H9 (cell line): Measurements from ENCODE around the gene AIFM1. TPM values are rescaled to one million over a fixed set of nuclear protein-coding genes. Genes with fewer than 3 reads are reported as not detected.

Experiments
- DNase-seq: peaks from one replicate; pipeline ENCODE4 v3.0.0-alpha.2; 2017
- H2AFZ ChIP-seq: one replicate; pipeline ENCODE4 v1.6.1; 2013; ENCODE audit warnings: mild to moderate bottlenecking, low read length, control low read depth, moderate library complexity
- H2AK5ac ChIP-seq: 2 replicates; pipeline ENCODE4 v1.6.1; 2013; ENCODE audit warnings: low read length, control low read depth, mixed read lengths; ENCODE audit not compliant: insufficient read length
- H2BK120ac ChIP-seq: one replicate; pipeline ENCODE4 v1.6.1; 2013; ENCODE audit warnings: low read depth, mild to moderate bottlenecking, low read length, control low read depth, inconsistent platforms; ENCODE audit not compliant: poor library complexity, severe bottlenecking
- H2BK12ac ChIP-seq: 2 replicates; pipeline ENCODE4 v1.6.1; 2013; ENCODE audit warnings: low read length, control low read depth, mixed read lengths, low read depth; ENCODE audit not compliant: insufficient read length
- H2BK15ac ChIP-seq: 2 replicates; pipeline ENCODE4 v1.6.1; 2013; ENCODE audit warnings: low read depth, low read length, control low read depth
- H2BK20ac ChIP-seq: one replicate; pipeline ENCODE4 v1.6.1; 2013; ENCODE audit warnings: low read depth, mild to moderate bottlenecking, low read length, control low read depth, inconsistent platforms; ENCODE audit not compliant: poor library complexity, severe bottlenecking
- H2BK5ac ChIP-seq: 2 replicates; pipeline ENCODE4 v1.6.1; 2013; ENCODE audit warnings: low read length, control low read depth, mixed read lengths; ENCODE audit not compliant: insufficient read length
- H3K14ac ChIP-seq: 2 replicates; pipeline ENCODE4 v1.6.1; 2013; ENCODE audit warnings: low read length, control low read depth; ENCODE audit not compliant: insufficient read depth
- H3K18ac ChIP-seq: 2 replicates; pipeline ENCODE4 v1.6.1; 2013; ENCODE audit warnings: low read depth, mild to moderate bottlenecking, mixed read lengths, low read length, control low read depth; ENCODE audit not compliant: insufficient read length
- H3K23ac ChIP-seq: 2 replicates; pipeline ENCODE4 v1.6.1; 2013; ENCODE audit warnings: low read length, control low read depth, mixed read lengths, low read depth; ENCODE audit not compliant: insufficient read length
- H3K23me2 ChIP-seq: 2 replicates; pipeline ENCODE4 v1.6.1; 2013; ENCODE audit warnings: low read depth, mild to moderate bottlenecking, mixed read lengths, low read length, control low read depth; ENCODE audit not compliant: insufficient read length, poor library complexity, severe bottlenecking
- H3K27ac ChIP-seq: 2 replicates; pipeline ENCODE4 v1.5.1; 2013; ENCODE audit warnings: low read length, control low read depth, mixed read lengths, low read depth; ENCODE audit not compliant: insufficient read length
- H3K27me3 ChIP-seq: 2 replicates; pipeline ENCODE4 v1.6.1; 2013; ENCODE audit warnings: low read length, control low read depth, inconsistent platforms; ENCODE audit not compliant: insufficient read depth
- H3K4ac ChIP-seq: 2 replicates; pipeline ENCODE4 v1.6.1; 2013; ENCODE audit warnings: low read depth, mild to moderate bottlenecking, control low read depth, inconsistent platforms, low read length, moderate library complexity
- H3K4me1 ChIP-seq: 2 replicates; pipeline ENCODE4 v1.6.1; 2013; ENCODE audit warnings: low read length, control low read depth, inconsistent platforms; ENCODE audit not compliant: insufficient read depth
- H3K4me2 ChIP-seq: 2 replicates; pipeline ENCODE4 v1.6.1; 2013; ENCODE audit warnings: low read length, control low read depth, mixed read lengths; ENCODE audit not compliant: insufficient read length, insufficient read depth
- H3K56ac ChIP-seq: 2 replicates; pipeline ENCODE4 v1.6.1; 2013; ENCODE audit warnings: low read depth, mild to moderate bottlenecking, mixed read lengths, low read length, control low read depth; ENCODE audit not compliant: insufficient read length
- H3K79me1 ChIP-seq: 2 replicates; pipeline ENCODE4 v1.6.1; 2013; ENCODE audit warnings: low read depth, mild to moderate bottlenecking, moderate library complexity, low read length, control low read depth, inconsistent platforms; ENCODE audit not compliant: insufficient read depth, poor library complexity, severe bottlenecking
- H3K79me2 ChIP-seq: 2 replicates; pipeline ENCODE4 v1.6.1; 2013; ENCODE audit warnings: low read length, control low read depth, inconsistent platforms; ENCODE audit not compliant: insufficient read depth
- H3K9ac ChIP-seq: 2 replicates; pipeline ENCODE4 v1.6.1; 2013; ENCODE audit warnings: low read length, control low read depth, mixed read lengths; ENCODE audit not compliant: insufficient read length; ENCODE audit errors: extremely low read depth
- H3K9me3 ChIP-seq: one replicate; pipeline ENCODE4 v1.6.1; 2013; ENCODE audit warnings: low read depth, low read length, inconsistent platforms; ENCODE audit not compliant: control insufficient read depth
- H3T11ph ChIP-seq: one replicate; pipeline ENCODE4 v1.6.1; 2013; ENCODE audit warnings: mild to moderate bottlenecking, low read length, control low read depth, inconsistent platforms
- H4K20me1 ChIP-seq: one replicate; pipeline ENCODE4 v1.6.1; 2013; ENCODE audit not compliant: control insufficient read depth, insufficient read length, insufficient read depth
- H4K5ac ChIP-seq: 2 replicates; pipeline ENCODE4 v1.6.1; 2013; ENCODE audit warnings: low read depth, mild to moderate bottlenecking, mixed read lengths, low read length, control low read depth; ENCODE audit not compliant: insufficient read length
- H4K8ac ChIP-seq: replicated peaks from 2 replicates; pipeline ENCODE4 v1.6.1; 2013; ENCODE audit warnings: low read length, control low read depth, mixed read lengths, low read depth; ENCODE audit not compliant: insufficient read length
- H4K91ac ChIP-seq: 2 replicates; pipeline ENCODE4 v1.6.1; 2013; ENCODE audit warnings: low read depth, mild to moderate bottlenecking, moderate library complexity, mixed read lengths, low read length, control low read depth; ENCODE audit not compliant: insufficient read length
- H3K27ac Mint-ChIP-seq, 3 experiments: 2 replicates in 2 of 3; 3 replicates in 1 of 3; pipeline ENCODE4 v1.8.0; 2020 to 2021; ENCODE audit warnings: mixed read lengths in 3 of 3, mild to moderate bottlenecking in 1 of 3, moderate library complexity in 1 of 3
- H3K27me3 Mint-ChIP-seq: 2 replicates; pipeline ENCODE4 v1.8.0; 2021; ENCODE audit warnings: low read depth, mild to moderate bottlenecking, moderate library complexity, mixed read lengths
- H3K36me3 Mint-ChIP-seq, 3 experiments: 2 replicates in 2 of 3; 3 replicates in 1 of 3; pipeline ENCODE4 v1.8.0; 2020 to 2021; ENCODE audit warnings: low read depth in 3 of 3, mixed read lengths in 3 of 3; ENCODE audit not compliant: insufficient read depth in 1 of 3
- H3K4me1 Mint-ChIP-seq, 2 experiments: 2 replicates each; pipeline ENCODE4 v1.8.0; 2020; ENCODE audit warnings: mixed read lengths in 2 of 2
- H3K4me3 Mint-ChIP-seq, 2 experiments: 2 replicates in 1 of 2; 3 replicates in 1 of 2; pipeline ENCODE4 v1.8.0; 2020 to 2021; ENCODE audit warnings: mild to moderate bottlenecking in 2 of 2, mixed read lengths in 2 of 2, moderate library complexity in 1 of 2
- H3K9me3 Mint-ChIP-seq, 2 experiments: 2 replicates in 1 of 2; 3 replicates in 1 of 2; pipeline ENCODE4 v1.8.0; 2020; ENCODE audit warnings: mild to moderate bottlenecking in 2 of 2, mixed read lengths in 2 of 2, moderate library complexity in 1 of 2
- WGBS: extraction: QIAGEN DNeasy Blood & Tissue Kit; methylation state at CpG from one replicate; pipeline ENCODE4 v1.1.7; 2013; ENCODE audit warnings: missing lambda C conversion rate, low lambda C conversion rate, mixed read lengths; ENCODE audit not compliant: insufficient read length; ENCODE audit errors: extremely low coverage; 5-methylcytosine and 5-hydroxymethylcytosine counted together
- total RNA-seq: library from RNA; stranded (reverse); gene quantifications from 2 replicates; pipeline ENCODE4 v1.2.1, GENCODE V29; 2021
- TF ChIP-seq, protein P1 (sequence below): fragments of 200-600 bp; sonication (generic); conservative IDR thresholded peaks from 3 replicates; pipeline ENCODE4 v1.8.0; 2021; ENCODE audit warnings: antibody characterized with exemption, mild to moderate bottlenecking

AIFM1 gene
- total RNA-seq, 1 experiment from 2014 or later = 43.7 TPM

DNA sequence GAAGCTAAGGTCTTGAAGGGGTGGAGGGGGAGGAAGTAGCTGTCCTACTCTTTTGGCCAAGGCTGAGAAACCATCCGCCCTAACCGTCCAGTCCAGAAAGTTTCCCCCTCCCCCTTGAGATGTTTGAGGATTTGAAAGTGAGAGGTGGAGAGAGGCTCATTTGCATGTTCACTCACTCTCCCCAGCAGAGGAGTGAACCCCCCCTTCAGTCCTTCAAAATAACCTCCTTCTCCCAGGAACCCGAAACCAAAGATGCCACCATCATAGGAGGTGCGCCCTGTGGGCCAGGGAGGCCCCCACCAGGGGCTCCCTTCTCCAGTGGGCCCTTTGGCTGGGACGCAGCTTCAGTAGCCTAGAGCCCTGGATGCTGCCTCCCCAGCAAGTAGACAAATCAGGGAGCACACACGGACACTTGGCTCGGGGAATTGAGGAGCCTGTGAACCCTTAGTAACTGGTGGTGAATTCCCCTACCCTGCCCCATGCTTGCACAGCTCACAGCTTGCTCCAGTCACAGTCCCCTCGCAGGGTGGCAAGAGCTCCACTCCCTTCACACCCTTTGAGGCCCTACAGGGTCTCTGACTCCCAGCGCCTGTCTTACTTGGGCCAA is 80.9 kb downstream of the AIFM1 start:
- Histone ChIP-seq H2BK15ac (no peak overlapping the region), H3K23ac (no peak overlapping the region), H2BK120ac (no peak overlapping the region), H3K4me1 (0 out of 2 replicates have a peak, but pooled peaks cover 3% of the 10 kb centered on the region), H2BK20ac (no peak overlapping the region), H3K27ac (no peak overlapping the region), H3K4me2 (no peak overlapping the region), H3T11ph (no peak overlapping the region), H4K8ac (no peak overlapping the region), H2BK12ac (no peak overlapping the region), H3K27me3 (no peaks in the 10 kb centered on the region), H3K9ac (no peak overlapping the region), H4K91ac (no peak overlapping the region), H2AFZ (no peak overlapping the region), H2AK5ac (no peak overlapping the region), H3K14ac (no peak overlapping the region), H3K79me1 (no peaks in the 10 kb centered on the region), H2BK5ac (no peak overlapping the region), H3K79me2 (no peaks in the 10 kb centered on the region), H3K56ac (no peak overlapping the region), H3K18ac (no peak overlapping the region), H3K23me2 (no peaks in the 10 kb centered on the region), H3K9me3 (no peaks in the 10 kb centered on the region), H4K5ac (no peak overlapping the region), H4K20me1 (no peaks in the 10 kb centered on the region), H3K4ac (no peak overlapping the region)
- peaks cover 0 to 83% of the 10 kb centered on the region in 2 experiments; a peak in 3 of 5 replicates for H3K9me3 Mint-ChIP-seq
- H3K36me3 Mint-ChIP-seq = peaks cover 0 to 2% (median 0%) of the 10 kb centered on the region in 3 experiments; a peak in 1 of 7 replicates
- peaks cover 9% of the 10 kb centered on the region for H3K27me3 Mint-ChIP-seq
- no CpG with 5 or more reads among the region's 9 CpGs for WGBS
- H3K27ac Mint-ChIP-seq = no peak overlapping the region
- peaks cover 10 to 43% of the 10 kb centered on the region in 2 experiments for H3K4me1 Mint-ChIP-seq
- H3K4me3 Mint-ChIP-seq = no peak overlapping the region
- TF ChIP-seq, protein P1, sequence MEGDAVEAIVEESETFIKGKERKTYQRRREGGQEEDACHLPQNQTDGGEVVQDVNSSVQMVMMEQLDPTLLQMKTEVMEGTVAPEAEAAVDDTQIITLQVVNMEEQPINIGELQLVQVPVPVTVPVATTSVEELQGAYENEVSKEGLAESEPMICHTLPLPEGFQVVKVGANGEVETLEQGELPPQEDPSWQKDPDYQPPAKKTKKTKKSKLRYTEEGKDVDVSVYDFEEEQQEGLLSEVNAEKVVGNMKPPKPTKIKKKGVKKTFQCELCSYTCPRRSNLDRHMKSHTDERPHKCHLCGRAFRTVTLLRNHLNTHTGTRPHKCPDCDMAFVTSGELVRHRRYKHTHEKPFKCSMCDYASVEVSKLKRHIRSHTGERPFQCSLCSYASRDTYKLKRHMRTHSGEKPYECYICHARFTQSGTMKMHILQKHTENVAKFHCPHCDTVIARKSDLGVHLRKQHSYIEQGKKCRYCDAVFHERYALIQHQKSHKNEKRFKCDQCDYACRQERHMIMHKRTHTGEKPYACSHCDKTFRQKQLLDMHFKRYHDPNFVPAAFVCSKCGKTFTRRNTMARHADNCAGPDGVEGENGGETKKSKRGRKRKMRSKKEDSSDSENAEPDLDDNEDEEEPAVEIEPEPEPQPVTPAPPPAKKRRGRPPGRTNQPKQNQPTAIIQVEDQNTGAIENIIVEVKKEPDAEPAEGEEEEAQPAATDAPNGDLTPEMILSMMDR = no peak
- no peak for DNase-seq
